NCI-H69 (cell line): ENCODE measurements around the gene PAOX.

ENCODE experiments used
- DNase-seq: peaks from one replicate; lab custom pipeline; 2025; lab: John Stamatoyannopoulos, UW

The PAOX gene

DNA sequence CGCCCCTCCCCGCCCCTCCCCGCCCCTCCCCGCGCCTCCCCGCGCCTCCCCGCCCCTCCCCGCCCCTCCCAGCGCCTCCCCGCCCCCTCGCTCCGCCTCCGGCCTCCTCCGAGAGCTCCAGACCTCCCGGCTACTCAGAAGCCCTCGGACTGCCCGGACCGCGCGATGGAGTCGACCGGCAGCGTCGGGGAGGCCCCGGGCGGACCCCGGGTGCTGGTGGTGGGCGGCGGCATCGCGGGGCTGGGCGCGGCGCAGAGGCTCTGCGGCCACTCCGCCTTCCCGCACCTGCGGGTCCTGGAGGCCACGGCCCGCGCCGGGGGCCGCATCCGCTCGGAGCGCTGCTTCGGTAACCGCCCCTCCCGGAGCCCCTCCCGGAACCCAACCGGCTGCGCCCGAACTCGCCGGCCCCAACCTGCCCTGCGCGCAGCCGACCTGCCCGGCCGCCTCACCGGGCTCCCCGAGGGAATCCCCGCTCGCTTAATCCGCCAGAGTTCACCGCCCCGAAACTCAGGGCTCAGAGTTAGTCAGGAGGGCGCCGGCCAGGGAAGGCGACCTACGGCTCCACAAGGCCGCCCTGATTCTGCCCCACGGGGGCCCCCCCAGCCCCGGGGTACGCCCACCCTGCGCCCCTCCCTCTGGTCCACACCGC lies at the start of gene PAOX:
Gene PAOX, plus strand, starts transcription at position 111 of the 649 bp plus-strand sequence. Its CDS starts 55 bp downstream, at position 166.
- DNase-seq = peak; percentile 61

GRCh38 chr10:133329491-133330202 lies 49.4 kb upstream of the PAOX start:
- DNase-seq = peak; percentile 83

DNA sequence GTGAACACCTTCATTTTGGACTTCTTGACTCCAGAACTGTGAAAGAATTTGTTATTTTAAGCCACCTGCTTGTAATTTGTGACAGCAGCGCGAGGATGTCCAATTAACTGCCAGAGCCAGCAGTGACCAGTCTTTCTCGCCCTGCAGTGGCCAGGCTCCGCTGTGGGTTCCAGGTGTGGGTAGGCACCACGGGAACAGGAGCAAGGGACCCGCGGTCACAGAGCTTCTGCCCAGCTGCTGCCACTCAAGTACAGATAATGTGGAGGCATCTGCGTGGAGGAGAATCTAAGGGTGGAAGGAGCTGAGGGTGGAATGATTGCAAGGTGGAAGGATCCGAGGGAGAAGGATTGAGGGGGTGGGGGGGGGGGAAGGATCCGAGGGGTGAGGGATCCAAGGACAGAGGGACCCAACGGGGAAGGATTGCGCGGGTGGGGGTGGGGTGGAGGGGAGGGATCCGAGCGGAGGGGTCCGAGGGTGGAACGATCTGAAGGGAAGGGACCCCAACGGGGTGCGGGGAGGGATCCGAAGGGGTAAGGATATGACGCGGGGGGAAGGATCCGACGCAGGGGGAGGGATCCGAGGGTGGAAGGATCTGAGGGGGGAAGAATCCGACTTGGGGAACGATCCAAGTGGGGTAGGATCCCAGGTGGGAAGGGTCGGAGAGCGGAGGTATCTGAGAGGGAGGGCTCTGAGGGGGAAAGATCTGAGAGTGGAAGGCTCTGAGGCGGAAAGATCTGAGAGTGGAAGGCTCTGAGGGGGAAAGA lies 45.9 kb upstream of the PAOX start:
- DNase-seq = no peak

- DNase-seq = peak; percentile 10
Observed at GRCh38 chr10:133334503-133335245, 44.4 kb upstream of the PAOX start.

DNA sequence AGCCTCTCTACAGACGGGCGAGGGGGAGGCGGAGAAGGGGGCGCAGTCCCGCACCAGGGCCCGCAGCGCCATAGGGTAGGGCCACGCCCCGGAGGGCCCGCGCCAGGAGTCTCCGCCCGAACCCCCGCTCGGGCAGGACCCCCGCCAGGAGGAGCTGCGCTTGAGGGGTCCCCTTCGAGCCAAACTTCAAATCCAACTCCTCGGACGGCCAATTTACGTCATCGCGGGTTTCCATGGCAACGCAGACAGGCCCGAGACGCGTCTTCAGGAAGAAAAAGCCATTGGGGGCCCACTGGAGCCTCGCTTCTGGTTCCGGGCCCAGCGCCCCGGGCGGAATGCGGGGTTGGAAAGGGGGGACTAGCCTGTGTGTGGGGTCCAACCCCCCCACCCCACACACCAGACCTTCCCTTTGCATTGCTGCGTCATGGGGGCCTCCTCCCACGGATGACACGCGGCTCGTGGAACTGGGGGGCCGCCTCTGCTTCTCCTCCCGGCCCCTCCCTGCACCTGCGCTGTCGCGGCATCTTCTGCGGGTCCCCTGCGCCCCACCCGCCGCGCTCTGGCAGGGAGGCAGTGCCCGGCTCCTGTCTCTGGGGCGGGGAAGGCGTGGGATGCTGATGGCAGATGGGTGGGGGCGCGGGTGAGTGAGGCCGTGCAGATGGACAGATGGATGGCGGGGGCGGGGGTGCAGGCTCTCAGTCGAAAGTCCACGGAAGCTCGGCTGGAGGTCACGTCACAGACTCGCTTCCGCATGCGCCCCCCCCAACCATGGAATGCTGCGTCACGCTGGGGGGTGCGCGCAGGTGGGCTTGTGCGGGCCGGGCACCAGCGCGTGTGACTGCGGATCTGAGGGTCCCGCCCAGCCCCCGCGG lies 43.6 kb upstream of the PAOX start:
- peak; percentile 56 for DNase-seq

GRCh38 chr10:133336118-133336576 lies 42.9 kb upstream of the PAOX start:
- no peak for DNase-seq

DNA sequence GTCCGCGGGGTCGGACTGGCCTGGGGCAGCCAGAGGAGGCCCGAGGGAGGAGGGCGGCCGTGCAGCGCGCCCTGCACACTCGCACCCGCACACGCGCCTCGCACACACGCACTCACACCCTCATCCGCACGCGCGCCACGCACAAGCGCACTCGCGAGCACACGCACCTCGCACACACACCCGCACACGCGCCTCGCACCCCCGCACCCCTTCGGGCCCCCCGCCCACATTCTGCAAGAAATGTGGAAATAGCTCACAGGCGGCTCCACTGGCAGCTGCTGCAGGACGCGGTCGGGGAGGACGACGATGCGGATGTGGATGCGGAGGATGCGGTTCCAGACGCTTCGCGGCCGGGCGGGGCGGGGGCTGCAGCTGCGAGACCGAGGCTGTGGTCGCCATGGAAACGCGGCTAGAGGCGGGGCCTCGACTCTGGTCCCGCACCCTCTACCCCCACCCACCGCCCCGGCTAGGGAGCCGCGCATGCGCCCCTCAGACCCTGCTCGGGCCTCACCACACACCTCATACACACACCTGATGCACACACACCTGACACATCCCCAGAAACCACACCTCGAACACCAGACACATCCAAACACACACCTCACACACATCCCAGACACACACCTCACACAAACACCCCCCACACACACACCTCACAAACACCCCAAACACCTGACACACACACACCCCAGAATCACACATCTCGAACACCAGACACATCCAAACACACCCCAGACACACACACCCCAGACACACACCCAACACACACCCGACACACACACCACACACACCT lies 42.3 kb upstream of the PAOX start, which contains the start of gene CALY:
Gene CALY, minus strand, starts transcription at position 320 of the 793 bp plus-strand sequence. CDS start 7,907 bp downstream, outside the sequence.
- peak; percentile 55 for DNase-seq

GRCh38 chr10:133337370-133337725 lies 41.7 kb upstream of the PAOX start:
- no peak for DNase-seq

DNA sequence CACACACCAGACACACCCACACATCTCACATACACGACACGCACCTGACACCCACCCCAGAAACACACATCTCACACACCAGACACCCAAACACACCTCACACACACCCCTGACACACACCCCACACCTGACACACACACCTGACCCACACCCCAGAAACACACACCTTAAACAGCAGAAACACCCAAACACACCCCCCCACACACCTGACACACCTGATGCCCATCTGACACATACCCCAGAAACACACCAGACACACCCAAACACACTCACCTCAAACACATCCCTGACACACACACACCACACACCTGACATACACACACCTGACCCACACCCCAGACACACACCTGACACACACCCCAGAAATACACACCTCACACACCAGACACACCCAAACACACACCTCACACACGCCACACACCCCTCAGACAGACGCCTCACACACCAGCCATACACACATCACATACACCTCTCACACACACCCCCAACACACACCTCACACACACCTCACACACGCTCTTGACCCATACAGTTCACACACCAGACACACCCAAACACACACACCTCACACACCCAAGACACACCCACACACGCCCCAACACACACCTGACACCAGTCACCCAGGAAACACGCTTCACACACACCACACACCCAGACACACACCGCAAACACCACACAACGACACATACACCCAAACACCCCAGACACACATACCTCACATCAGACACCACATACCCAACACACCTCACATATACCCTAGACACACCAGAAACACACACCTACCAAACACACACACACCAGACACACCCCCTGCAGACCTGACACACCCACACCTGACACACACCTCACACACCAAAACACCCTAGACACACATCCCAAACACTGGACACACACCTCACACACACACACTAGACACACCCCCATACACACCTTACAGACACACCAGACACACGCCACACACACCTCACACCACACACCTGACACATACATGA lies 40.7 kb upstream of the PAOX start:
- DNase-seq = no peak

DNA sequence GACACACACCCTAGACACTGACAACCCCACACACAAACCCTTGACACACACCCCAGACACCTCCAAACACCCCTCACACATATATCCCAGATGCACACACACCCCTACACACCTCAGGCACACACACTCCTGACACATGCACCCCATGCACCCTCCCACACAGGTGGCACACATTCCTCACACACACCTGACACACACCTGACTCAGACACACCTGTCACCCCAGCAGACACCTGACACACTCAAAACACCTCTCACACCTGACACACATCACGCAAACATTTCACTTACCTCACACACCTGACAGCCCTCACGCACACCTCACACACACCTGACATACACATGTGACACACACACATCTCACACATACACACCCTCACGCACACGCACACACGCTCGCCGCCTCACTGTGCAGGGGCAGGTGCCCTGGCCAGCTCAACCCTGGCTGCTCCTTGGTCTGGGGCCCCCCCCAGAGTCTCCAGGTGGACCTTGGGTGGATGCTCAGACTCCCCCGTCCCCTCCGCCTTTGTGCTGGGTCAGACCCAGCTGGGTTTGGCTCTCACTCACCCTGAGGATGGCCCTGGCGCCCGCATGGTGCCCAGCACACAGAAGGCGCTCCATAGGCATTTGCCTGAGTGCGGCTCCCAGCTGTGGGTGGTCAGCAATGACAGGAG lies 39.2 kb upstream of the PAOX start:
- no peak for DNase-seq

DNA sequence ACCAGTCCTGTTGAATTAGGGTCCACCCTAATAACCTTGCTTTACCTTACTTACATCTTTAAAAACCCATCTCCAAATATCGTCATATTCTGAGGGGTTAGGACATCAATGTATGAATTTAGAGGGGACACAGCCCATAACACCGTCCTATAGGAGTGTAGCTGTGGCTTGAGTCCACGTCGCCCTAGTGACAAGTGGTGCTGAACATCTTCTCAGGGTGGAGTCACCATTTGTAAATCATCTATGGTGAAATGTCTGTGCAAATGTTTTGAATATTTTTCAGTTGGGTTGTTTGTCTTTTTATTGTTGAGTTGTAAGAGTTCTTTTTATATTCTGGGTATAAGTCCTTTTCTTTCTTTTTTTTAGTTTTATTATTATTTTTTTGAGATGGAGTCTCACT lies 37.1 kb upstream of the PAOX start:
- no peak for DNase-seq

- DNase-seq = no peak
Observed at GRCh38 chr10:133342942-133343341, 36.1 kb upstream of the PAOX start.

GRCh38 chr10:133343558-133343957 lies 35.5 kb upstream of the PAOX start:
- DNase-seq = no peak

DNA sequence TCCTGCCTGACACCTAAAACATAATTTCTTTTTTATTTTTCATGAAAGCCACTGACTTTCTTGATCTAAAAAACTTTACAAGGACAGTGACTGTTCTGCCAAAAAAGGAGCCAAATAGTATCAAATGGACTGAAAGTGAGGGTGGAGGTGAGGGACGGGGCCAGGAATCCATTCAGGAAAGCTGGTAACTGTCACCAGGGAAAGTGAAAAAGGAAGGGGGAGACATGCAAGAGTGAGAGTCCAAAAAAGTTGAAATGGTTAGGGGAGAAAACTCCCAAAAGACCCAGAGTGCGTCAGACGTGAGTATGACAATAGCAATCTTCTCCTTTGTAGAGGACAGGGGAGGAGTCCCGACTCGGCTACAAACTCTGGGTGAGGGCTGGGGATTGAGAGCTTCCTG lies 34.8 kb upstream of the PAOX start:
- no peak for DNase-seq

GRCh38 chr10:133346413-133346812 lies 32.6 kb upstream of the PAOX start:
- no peak for DNase-seq

DNA sequence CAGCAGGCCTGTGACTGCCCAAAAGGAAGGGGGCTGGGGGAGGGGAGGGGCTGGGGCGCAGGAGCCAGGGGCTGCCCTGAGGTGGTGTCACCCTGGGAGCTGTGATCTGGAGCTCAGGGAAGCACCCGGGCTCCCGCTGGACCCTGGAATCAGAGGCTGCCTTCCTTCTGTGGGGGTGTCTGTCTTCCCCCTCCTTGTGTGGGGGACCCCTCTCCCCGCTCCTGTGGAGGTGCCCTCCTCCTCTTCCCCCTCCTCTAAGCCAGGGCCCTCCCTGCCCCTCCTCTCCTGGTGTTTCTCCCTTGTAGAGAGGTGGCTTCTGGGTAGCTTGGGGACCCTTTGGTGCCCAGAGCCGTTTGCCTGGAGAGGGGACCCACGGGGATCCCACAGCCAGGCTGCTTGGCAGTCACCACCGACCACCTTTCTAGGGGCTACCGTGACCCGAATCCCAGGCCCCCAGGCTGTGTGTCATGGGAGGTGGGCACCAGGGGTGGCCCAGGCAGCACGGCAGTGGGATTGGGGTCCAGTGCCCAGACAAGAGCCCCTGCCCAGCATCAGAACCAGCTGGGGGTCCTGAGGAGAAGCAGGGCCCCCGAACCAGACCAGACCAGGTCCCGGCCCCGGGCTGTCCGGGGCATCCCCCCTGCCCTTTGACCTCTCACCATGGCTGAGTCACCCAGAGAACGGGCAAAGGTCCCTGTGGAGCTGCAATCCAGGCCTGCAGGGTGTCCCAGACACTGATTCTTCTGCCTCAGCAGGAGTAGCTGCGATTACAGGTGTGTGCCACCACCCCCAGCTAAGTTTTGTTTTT lies 31.1 kb upstream of the PAOX start:
- peak; percentile 16 for DNase-seq

DNA sequence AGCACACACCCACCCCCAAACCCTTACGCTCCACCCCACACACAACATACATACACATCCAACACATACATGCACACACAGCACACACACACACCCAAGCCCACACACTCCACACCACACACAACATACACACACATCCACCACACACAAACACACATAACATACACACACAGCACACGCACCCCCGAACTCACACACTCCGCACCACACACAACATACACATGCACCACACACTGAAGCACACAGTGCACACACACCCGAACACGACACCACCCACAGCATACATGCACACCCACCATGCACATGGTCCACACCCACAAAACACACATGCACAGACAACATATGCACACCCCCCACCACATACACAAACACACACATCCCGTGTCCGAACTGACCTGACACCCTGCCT lies 29.9 kb upstream of the PAOX start:
- DNase-seq = no peak
